HEK293T (cell line): ENCODE measurements around the gene ACTN4.

ENCODE experiments used
- CTCF ChIA-PET: fragments of 350-600 bp; formaldehyde crosslinking; extraction: SDS; loops from one replicate; lab custom pipeline; 2021; ENCODE audit warnings: antibody characterized with exemption, inconsistent platforms; lab: Yijun Ruan, JAX
- POLR2A ChIA-PET: fragments of 350-600 bp; formaldehyde crosslinking; extraction: SDS; loops from one replicate; lab custom pipeline; 2020; ENCODE audit warnings: antibody characterized with exemption, inconsistent platforms; lab: Yijun Ruan, JAX
- DNase-seq: peaks from one replicate; pipeline ENCODE4 v3.0.0; 2012; ENCODE audit warnings: mixed read lengths; ENCODE audit errors: extremely low spot score
- ARNT ChIP-seq: fragments of 450-650 bp; IDR thresholded peaks from 2 replicates; pipeline ENCODE4 v1.6.1; 2017; ENCODE audit warnings: mild to moderate bottlenecking
- BHLHE40 ChIP-seq: fragments of 450-650 bp; IDR thresholded peaks from 2 replicates; pipeline ENCODE4 v1.6.1; 2016; ENCODE audit warnings: mild to moderate bottlenecking, moderate library complexity, borderline replicate concordance
- CTBP1 ChIP-seq: fragments of 450-650 bp; IDR thresholded peaks from 2 replicates; pipeline ENCODE4 v1.6.1; 2016; ENCODE audit warnings: borderline replicate concordance
- ELF4 ChIP-seq: fragments of 450-650 bp; IDR thresholded peaks from 2 replicates; pipeline ENCODE4 v1.6.1; 2017; ENCODE audit warnings: antibody characterized with exemption
- FOXA1 ChIP-seq: fragments of 450-650 bp; IDR thresholded peaks from 2 replicates; pipeline ENCODE4 v1.6.1; 2016; ENCODE audit warnings: mild to moderate bottlenecking
- FOXK2 ChIP-seq: fragments of 450-650 bp; IDR thresholded peaks from 2 replicates; pipeline ENCODE4 v1.6.1; 2016; ENCODE audit warnings: mild to moderate bottlenecking
- FOXM1 ChIP-seq: fragments of 450-650 bp; IDR thresholded peaks from 2 replicates; pipeline ENCODE4 v1.6.1; 2017; ENCODE audit warnings: mild to moderate bottlenecking, borderline replicate concordance
- HDGF ChIP-seq: fragments of 450-650 bp; IDR thresholded peaks from 2 replicates; pipeline ENCODE4 v1.6.1; 2017; ENCODE audit warnings: antibody characterized with exemption, borderline replicate concordance
- L3MBTL2 ChIP-seq: fragments of 450-650 bp; conservative IDR thresholded peaks from 2 replicates; pipeline ENCODE4 v1.6.1; 2016; ENCODE audit warnings: mild to moderate bottlenecking
- LEF1 ChIP-seq: fragments of 450-650 bp; IDR thresholded peaks from 2 replicates; pipeline ENCODE4 v1.6.1; 2017; ENCODE audit warnings: mild to moderate bottlenecking, borderline replicate concordance
- NFRKB ChIP-seq: fragments of 450-650 bp; IDR thresholded peaks from 2 replicates; pipeline ENCODE4 v1.6.1; 2016; ENCODE audit warnings: mild to moderate bottlenecking, moderate library complexity
- SP1 ChIP-seq: fragments of 450-650 bp; IDR thresholded peaks from 2 replicates; pipeline ENCODE4 v1.6.1; 2017
- SUZ12 ChIP-seq: fragments of 450-650 bp; IDR thresholded peaks from 2 replicates; pipeline ENCODE4 v1.6.1; 2016; ENCODE audit warnings: mild to moderate bottlenecking
- TARDBP ChIP-seq: fragments of 450-650 bp; IDR thresholded peaks from 2 replicates; pipeline ENCODE4 v1.6.1; 2016
- ZNF384 ChIP-seq: fragments of 450-650 bp; IDR thresholded peaks from 2 replicates; pipeline ENCODE4 v1.6.1; 2016
- TF ChIP-seq, protein P1 (sequence below): fragments of 450-650 bp; IDR thresholded peaks from 2 replicates; pipeline ENCODE4 v1.6.1; 2016

ACTN4 gene

DNA sequence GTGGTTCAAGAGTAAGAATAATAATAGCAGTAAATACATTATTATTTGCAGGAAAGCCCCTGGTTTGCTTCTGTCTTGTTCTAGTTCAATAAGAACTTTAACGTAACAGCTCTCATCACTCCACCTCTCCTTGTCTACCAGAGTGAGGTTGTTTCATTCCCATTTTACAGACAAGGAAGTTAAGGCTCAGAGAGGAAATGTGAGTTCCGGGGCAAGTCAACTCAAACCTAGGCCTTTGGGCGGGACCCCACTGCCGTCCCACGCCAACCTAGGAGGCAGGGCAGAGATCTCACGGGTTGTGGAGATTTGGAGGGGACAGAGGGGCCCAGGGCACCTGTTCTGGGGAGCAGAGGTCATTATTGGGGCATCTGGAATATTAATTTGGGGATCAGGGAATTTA is 31.2 kb upstream of the ACTN4 start:
- ChIA-PET CTCF (no interaction called here), POLR2A (no interaction called here)
- no peak for DNase-seq
- TF ChIP-seq SP1 (no peak), BHLHE40 (no peak), SUZ12 (no peak), ARNT (no peak), ELF4 (no peak), FOXM1 (no peak), TARDBP (no peak), CTBP1 (no peak), FOXA1 (no peak)

DNA sequence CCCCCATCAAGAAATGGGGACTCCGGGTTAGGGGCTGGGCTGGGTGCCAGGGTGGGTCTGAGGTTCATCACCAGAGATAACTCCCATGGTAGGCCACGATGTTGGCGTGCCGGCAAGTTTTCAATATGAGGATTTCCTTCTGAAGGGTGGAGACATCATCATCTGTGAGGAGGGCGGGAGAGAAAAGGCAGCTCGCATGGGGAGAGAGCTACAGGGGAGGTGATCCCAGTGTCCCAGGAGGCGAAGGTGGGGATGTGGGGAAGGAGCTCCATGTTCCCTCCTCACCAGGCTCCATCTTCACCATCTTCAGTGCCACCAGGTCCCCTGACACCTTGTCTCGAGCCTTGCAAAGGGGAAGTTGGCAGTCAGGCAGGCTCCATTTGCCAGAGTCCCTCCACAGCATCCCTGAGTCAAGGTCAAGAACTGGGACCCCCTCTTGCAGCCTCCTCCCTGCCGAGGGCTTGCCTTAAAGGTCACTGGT is 30.1 kb upstream of the ACTN4 start:
- TF ChIP-seq, protein P1, sequence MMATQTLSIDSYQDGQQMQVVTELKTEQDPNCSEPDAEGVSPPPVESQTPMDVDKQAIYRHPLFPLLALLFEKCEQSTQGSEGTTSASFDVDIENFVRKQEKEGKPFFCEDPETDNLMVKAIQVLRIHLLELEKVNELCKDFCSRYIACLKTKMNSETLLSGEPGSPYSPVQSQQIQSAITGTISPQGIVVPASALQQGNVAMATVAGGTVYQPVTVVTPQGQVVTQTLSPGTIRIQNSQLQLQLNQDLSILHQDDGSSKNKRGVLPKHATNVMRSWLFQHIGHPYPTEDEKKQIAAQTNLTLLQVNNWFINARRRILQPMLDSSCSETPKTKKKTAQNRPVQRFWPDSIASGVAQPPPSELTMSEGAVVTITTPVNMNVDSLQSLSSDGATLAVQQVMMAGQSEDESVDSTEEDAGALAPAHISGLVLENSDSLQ = no peak
- TF ChIP-seq SP1 (no peak), TARDBP (no peak), NFRKB (no peak), FOXA1 (no peak), HDGF (no peak), LEF1 (no peak), ZNF384 (no peak)
- CTCF ChIA-PET = interaction anchor here (0.8 to 1.1 kb wide), 2 partner anchors 19 to 215 kb away, joined by 3 read pairs; partner anchors contain the start of gene FAM98C
- POLR2A ChIA-PET = interaction anchor here (0.7 to 3.0 kb wide), 5 partner anchors 21 to 214 kb away, joined by 3 to 39 read pairs (median 18); partner anchors contain the start of genes ACTN4 and FAM98C
- no peak for DNase-seq

DNA sequence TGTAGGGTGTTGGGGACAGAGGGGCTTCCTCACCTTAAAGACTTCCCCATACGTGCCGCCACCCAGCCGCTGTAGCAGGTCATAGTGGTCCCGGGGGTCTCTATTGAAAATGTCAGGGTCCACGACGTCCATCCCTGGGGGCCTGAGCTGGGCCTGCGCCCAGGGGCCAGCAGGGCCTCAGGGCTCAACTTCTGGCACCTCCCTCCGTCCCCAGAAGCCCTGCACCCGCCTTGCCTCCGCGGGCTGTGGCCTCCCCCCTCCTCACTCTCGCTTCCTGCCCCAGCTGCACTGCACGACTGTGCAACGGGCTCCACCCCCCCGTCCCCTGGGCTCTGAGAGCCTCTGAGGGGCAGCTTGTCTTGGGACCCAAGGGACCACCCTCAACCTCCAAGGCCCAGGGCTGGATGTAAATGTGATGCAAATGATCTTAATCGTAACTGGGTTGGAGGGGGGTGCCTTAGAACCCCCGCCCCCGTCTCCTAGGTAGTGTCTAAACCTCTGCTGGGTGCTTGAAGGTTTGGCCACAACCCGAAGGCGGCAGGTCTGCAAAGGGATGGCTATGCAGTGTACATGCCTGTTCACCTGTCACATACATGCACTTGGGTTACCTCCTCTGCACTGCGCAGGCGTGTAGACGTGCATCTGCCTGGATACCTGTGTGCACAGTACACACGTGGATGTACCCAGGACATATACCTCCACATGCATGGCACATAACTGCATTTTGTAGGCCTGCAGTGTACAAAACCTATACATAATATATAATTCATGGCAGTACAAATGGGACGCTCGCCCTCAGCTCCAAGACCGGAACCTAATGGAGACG is 29.5 kb upstream of the ACTN4 start, which contains the start of gene MAP4K1:
TSS of gene MAP4K1 (minus strand) at position 190 of the 826 bp plus-strand sequence. CDS start at position 132, 58 bp downstream.
- TF ChIP-seq SUZ12 = no peak
- TF ChIP-seq, protein P1 = no peak
- no peak for TF ChIP-seq FOXK2
- TF ChIP-seq SP1 = no peak
- no peak for TF ChIP-seq LEF1
- no peak for TF ChIP-seq FOXA1
- no peak for TF ChIP-seq L3MBTL2
- no peak for TF ChIP-seq BHLHE40
- no peak for TF ChIP-seq ELF4
- no peak for TF ChIP-seq CTBP1
- POLR2A ChIA-PET = interaction anchor here (0.6 to 3.0 kb wide), 26 partner anchors 8 to 314 kb away, joined by 3 to 39 read pairs (median 6); partner anchors contain the start of genes ACTN4, FAM98C, NFKBIB and SIRT2
- CTCF ChIA-PET = interaction anchor here (0.8 to 1.1 kb wide), 3 partner anchors 17 to 215 kb away, joined by 3 to 4 read pairs (median 3); partner anchors contain the start of gene FAM98C
- no peak for DNase-seq

DNA sequence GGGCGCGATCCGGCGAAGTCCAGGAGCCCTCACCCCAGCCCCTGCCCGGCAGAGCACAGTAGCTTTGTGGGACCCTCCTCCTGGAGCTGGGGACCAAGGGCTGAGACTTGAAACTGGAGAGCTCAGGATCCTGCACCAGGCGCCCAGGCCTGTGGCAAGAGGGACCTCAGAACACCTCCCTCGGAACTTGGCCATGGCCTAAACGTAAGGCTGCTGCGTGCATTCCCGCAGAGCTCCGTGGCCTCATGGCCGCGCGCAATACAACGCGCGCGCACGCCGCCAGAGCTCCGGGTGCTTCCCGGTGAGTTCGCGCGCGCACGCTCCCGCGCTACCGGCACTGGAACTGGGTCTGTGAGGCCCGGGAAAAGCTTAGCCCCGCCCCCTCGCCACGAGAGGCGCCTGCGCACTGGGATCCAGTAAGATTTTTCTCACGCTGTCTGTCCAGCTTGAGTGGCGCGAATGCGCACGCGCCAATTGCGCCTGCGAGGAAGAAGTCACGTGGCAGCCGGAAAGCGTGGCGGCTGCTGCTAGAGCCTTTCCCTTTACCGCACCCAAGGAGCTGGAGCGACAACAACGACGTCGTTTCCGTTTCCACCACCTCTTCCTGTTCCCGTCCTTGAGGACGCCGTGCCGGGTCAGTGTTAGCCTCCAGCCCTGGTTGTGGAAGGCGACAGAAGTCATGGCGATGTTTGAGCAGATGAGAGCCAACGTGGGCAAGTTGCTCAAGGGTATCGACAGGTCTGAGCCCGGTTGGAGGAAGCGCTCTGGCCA is 28.7 kb upstream of the ACTN4 start, which contains the start of gene EIF3K:
TSS of gene EIF3K (plus strand) at position 599 of the 771 bp plus-strand sequence. CDS start at position 680, 81 bp downstream.
- CTCF ChIA-PET = interaction anchor here (0.5 to 1.1 kb wide), 3 partner anchors 8 to 18 kb away, joined by 3 to 4 read pairs (median 4); no protein-coding TSS in a partner anchor
- peak; percentile 99 for DNase-seq
- POLR2A ChIA-PET = interaction anchor here (0.6 to 3.0 kb wide), 34 partner anchors 9 to 313 kb away, joined by 3 to 39 read pairs (median 5); partner anchors contain the start of genes ACTN4, FAM98C, GGN and NFKBIB
- TF ChIP-seq L3MBTL2 (peak; percentile 61), TARDBP (no peak), CTBP1 (no peak), HDGF (no peak), ARNT (no peak), LEF1 (no peak), FOXA1 (no peak), SUZ12 (no peak), ELF4 (peak; percentile 26)
- TF ChIP-seq, protein P1 = peak; percentile 87

DNA sequence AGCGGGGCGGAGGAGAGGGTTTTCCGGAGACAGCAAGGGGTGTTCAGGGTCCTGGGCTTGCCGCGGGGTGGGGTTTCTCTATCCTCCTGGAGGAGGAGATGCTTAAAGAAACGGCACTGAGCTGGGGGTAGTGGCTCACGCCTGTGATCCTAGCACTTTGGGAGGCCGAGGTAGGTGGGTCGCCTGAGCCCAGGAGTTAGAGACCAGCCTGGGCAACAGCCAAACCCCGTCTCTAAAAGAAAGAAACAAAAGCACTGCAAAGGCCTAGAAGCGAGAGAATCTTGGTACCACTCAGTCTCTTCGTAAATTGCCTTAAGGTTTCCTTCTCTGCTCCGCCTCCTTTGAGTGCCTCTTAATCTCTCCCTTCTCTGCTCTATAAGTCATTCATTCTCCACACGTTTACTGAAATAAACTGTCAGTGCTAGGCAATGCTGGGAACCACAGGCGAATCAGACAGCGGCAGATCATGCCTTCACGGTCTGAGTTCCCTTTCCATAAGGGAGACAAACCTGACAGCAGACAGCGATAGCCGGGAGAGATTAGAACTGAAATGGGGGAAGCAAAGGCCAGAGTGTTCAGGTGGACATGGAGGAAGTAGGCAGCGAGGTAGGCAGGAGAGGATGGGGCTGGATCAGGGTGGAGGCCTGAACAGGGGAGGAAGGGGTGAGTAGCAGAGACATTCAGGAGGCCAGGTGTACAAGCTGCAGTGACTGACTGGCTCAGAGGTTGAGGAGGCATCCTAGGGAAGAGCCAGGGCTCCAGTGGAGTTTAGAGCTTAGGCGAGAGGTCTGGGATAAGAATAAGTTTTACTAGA is 27.9 kb upstream of the ACTN4 start:
- CTCF ChIA-PET = no interaction called here
- POLR2A ChIA-PET = interaction anchor here (0.7 to 3.0 kb wide), 27 partner anchors 9 to 245 kb away, joined by 3 to 39 read pairs (median 6); partner anchors contain the start of genes ACTN4, FAM98C, GGN and PSMD8
- TF ChIP-seq CTBP1 = no peak
- no peak for TF ChIP-seq ELF4
- TF ChIP-seq SUZ12 = no peak
- no peak for DNase-seq
